Osteocyte (in vitro differentiated cells): Measurements from ENCODE around the gene ZNF212. TPM values are rescaled to one million over a fixed set of nuclear protein-coding genes. Genes with fewer than 3 reads are reported as not detected.
"Not testable (repeated sequence)": the region's sequence is repeated elsewhere in the genome, so short reads cannot be mapped to it uniquely, and the experiment has no call there.

Experiments
- DNase-seq: peaks from one replicate; pipeline ENCODE4 v3.0.0; 2021; ENCODE audit warnings: mixed read lengths; ENCODE audit not compliant: unreplicated experiment; ENCODE audit errors: extremely low spot score
- H3K27ac Mint-ChIP-seq: one replicate; pipeline ENCODE4 v1.8.0; 2021; ENCODE audit warnings: mild to moderate bottlenecking, mixed read lengths; ENCODE audit not compliant: unreplicated experiment
- H3K27me3 Mint-ChIP-seq: one replicate; pipeline ENCODE4 v1.8.0; 2021; ENCODE audit warnings: mixed read lengths; ENCODE audit not compliant: unreplicated experiment
- H3K36me3 Mint-ChIP-seq: one replicate; pipeline ENCODE4 v1.8.0; 2021; ENCODE audit warnings: mixed read lengths; ENCODE audit not compliant: unreplicated experiment
- H3K4me1 Mint-ChIP-seq: one replicate; pipeline ENCODE4 v1.8.0; 2021; ENCODE audit warnings: mixed read lengths; ENCODE audit not compliant: unreplicated experiment
- H3K4me3 Mint-ChIP-seq: one replicate; pipeline ENCODE4 v1.8.0; 2021; ENCODE audit warnings: mild to moderate bottlenecking, moderate library complexity, mixed read lengths; ENCODE audit not compliant: unreplicated experiment
- H3K9me3 Mint-ChIP-seq: one replicate; pipeline ENCODE4 v1.8.0; 2021; ENCODE audit warnings: mixed read lengths; ENCODE audit not compliant: unreplicated experiment
- total RNA-seq: library from RNA; stranded (reverse); gene quantifications from 2 replicates; pipeline ENCODE4 v1.2.1, GENCODE V29; 2021
- TF ChIP-seq, protein P1 (sequence below): fragments of 200-600 bp; sonication (generic); IDR thresholded peaks from 2 replicates; pipeline ENCODE4 v1.5.0; 2021; ENCODE audit warnings: antibody characterized with exemption, mild to moderate bottlenecking, moderate library complexity

ZNF212 gene
- total RNA-seq, 1 donor from 2014 or later = 11.9 TPM

DNA sequence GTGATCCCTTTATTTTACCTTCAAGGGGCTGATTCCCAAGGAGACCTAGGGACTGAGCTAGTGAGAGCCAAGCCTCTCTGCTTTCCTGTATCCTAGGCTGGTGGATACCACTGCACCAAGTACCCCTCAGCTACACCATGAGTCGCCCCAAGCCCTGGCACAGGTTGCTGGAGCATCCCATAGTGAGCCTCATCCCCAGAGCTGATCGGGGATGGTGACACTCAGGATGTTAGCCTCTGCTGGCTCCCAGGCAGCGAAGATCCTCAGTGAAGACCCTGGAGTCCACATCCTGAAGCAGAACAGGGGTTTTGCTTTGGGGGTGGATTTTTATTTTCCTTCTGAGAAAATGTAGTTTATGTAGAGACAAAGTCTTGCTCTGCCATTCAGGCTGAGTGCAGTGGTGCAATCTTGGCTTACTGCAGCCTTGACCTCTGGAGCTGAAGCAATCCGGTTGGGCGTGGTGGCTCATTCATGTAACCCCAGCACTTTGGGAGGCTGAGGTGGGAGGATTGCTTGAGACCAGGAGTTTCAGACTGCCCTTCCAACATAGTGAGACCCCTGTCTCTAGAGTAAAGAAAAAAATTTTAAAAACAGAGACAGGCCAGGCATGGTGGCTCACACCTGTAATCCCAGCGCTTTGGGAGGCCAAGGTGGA lies 12.5 kb upstream of the ZNF212 start:
- peaks cover 12% of the 10 kb centered on the region for H3K36me3 Mint-ChIP-seq
- H3K27ac Mint-ChIP-seq = no peak overlapping the region
- H3K4me3 Mint-ChIP-seq = no peak overlapping the region
- no peak for DNase-seq
- TF ChIP-seq, protein P1, sequence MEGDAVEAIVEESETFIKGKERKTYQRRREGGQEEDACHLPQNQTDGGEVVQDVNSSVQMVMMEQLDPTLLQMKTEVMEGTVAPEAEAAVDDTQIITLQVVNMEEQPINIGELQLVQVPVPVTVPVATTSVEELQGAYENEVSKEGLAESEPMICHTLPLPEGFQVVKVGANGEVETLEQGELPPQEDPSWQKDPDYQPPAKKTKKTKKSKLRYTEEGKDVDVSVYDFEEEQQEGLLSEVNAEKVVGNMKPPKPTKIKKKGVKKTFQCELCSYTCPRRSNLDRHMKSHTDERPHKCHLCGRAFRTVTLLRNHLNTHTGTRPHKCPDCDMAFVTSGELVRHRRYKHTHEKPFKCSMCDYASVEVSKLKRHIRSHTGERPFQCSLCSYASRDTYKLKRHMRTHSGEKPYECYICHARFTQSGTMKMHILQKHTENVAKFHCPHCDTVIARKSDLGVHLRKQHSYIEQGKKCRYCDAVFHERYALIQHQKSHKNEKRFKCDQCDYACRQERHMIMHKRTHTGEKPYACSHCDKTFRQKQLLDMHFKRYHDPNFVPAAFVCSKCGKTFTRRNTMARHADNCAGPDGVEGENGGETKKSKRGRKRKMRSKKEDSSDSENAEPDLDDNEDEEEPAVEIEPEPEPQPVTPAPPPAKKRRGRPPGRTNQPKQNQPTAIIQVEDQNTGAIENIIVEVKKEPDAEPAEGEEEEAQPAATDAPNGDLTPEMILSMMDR = no peak
- H3K4me1 Mint-ChIP-seq = no peaks in the 10 kb centered on the region
- H3K27me3 Mint-ChIP-seq = no peaks in the 10 kb centered on the region
- H3K9me3 Mint-ChIP-seq = no peaks in the 10 kb centered on the region

DNA sequence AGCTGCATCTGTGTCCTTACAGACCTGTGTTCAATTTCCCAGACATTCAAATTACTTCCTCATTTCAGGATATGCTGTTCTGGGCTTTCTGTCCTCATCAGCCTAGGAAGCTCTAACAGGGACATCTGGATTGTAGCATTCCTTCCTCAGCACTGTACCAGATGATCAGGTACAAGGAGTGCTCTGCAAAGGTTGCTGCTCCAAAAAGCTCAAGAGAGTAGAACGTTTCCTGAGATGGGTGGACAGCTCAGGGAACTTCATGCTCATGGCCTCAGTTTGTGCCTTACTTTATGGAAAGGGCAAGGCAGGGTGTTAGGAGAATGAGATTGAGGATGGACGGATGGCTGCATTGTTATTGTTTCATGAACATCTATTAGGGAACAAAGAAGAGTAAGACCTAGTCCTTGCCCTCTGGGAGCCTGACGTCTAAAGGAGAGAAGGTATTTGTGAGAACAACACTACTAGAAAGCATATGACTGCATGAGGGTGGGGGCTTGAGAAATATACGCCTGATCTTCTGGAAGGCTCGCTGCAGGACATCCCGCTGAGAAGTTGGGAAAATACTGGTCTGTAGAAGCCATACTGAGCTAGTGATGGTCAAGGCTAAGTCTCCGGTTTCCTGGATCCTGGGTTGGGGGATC lies 10.5 kb upstream of the ZNF212 start:
- DNase-seq = no peak
- Mint-ChIP-seq H3K27ac (no peak overlapping the region), H3K4me1 (peaks cover 9% of the 10 kb centered on the region), H3K9me3 (no peaks in the 10 kb centered on the region), H3K27me3 (no peaks in the 10 kb centered on the region), H3K36me3 (peaks cover 12% of the 10 kb centered on the region), H3K4me3 (no peak overlapping the region)
- TF ChIP-seq, protein P1 = no peak

DNA sequence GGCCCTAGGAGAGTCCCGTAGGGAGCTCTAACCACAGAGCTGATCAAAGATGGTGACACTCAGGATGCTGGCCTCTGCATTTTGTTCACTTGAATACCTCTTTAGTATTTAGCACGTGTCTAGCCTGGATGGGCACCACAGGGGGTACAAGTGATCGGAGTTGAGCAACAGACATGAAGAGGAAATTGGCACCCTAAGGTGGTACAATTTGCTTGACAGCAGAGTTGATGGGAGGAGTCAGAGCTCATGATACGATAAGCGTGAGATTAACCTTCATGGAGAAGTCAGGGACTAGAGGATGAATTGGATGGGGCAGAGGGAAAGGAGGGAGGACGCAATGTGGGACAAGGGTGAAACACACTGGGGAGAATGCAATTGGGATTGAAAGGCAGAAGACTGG lies 9.9 kb upstream of the ZNF212 start:
- no peak overlapping the region for H3K4me3 Mint-ChIP-seq
- H3K27ac Mint-ChIP-seq = no peak overlapping the region
- H3K4me1 Mint-ChIP-seq = peaks cover 10% of the 10 kb centered on the region
- DNase-seq = no peak
- no peaks in the 10 kb centered on the region for H3K27me3 Mint-ChIP-seq
- TF ChIP-seq, protein P1 = no peak
- no peaks in the 10 kb centered on the region for H3K9me3 Mint-ChIP-seq
- H3K36me3 Mint-ChIP-seq = peaks cover 12% of the 10 kb centered on the region

DNA sequence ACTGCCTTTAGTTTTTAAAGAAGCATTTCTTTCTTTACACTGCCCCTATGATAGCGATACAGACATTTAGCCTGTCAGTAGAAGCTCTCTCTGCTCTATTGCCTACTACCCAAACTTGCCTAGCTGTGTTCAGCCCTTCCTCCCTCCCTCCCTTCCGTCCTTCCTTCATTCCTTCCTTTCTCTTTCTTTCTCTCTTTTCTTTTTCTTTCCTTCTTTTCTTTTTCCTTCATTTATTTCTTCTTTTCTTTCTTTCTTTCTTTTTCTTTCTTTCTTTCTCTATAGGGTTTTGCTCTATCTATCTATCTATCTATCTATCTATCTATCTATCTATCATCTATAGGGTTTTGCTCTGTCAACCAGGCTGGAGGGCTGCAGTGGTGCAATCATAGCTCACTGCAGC lies 7.1 kb upstream of the ZNF212 start:
- Mint-ChIP-seq H3K4me3 (no peak overlapping the region), H3K4me1 (peaks cover 10% of the 10 kb centered on the region), H3K27me3 (no peaks in the 10 kb centered on the region), H3K9me3 (no peaks in the 10 kb centered on the region), H3K27ac (no peak overlapping the region), H3K36me3 (no peaks in the 10 kb centered on the region)
- no peak for DNase-seq
- TF ChIP-seq, protein P1 = no peak

DNA sequence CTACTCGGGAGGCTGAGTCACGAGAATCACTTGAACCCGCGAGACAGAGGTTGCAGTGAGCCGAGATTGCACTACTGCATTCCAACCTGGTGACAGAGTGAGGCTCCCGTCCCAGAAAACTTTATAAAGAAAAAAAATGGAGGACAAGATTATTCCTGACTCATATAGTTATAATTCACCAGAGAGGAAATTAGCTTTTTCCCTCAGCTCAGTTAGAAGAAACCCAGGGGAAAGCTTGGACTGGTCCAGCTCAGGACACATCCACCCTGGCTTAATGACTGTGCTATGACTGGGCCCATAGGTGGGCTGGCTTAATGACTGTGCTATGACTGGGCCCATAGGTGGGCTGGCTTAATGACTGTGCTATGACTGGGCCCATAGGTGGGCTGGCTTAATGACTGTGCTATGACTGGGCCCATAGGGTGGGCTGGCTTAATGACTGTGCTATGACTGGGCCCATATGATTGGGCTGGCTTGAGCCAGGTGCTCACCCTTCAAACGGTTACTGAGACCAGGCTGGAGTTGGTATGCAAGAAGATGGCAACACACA lies 5.7 kb upstream of the ZNF212 start:
- not testable (repeated sequence) for DNase-seq, H3K27me3 Mint-ChIP-seq, H3K4me3 Mint-ChIP-seq, H3K36me3 Mint-ChIP-seq, H3K9me3 Mint-ChIP-seq
- H3K4me1 Mint-ChIP-seq = peaks cover 10% of the 10 kb centered on the region
- peak overlapping the region; percentile 69 for H3K27ac Mint-ChIP-seq
